RWPE1 (cell line): Measurements from ENCODE around the gene CD46.
A peak's percentile ranks its signal among the peaks of the same experiment; 100 is the strongest.

ENCODE experiments used
- CTCF ChIA-PET: fragments of 350-600 bp; sonication (Branson Sonifier 250); formaldehyde crosslinking; extraction: SDS; loops from one replicate; lab custom pipeline; 2021; lab: Yijun Ruan, JAX
- POLR2A ChIA-PET: fragments of 400-600 bp; formaldehyde crosslinking; extraction: SDS; loops from one replicate; lab custom pipeline; 2020; ENCODE audit warnings: antibody characterized with exemption; ENCODE audit not compliant: low non-redundant PET; lab: Yijun Ruan, JAX
- DNase-seq: peaks from one replicate; pipeline ENCODE4 v3.0.0; 2012; ENCODE audit warnings: low spot score
- H3K27ac ChIP-seq: fragments of 450-650 bp; 2 replicates; pipeline ENCODE4 v1.5.1; 2017
- CTCF ChIP-seq: fragments of 450-650 bp; conservative IDR thresholded peaks from 2 replicates; pipeline ENCODE4 v1.5.1; 2017; ENCODE audit warnings: low read depth, mild to moderate bottlenecking

CD46 gene

GRCh38 chr1:207753611-207754010 lies 1.8 kb downstream of the CD46 start:
- no peak for DNase-seq
- CTCF ChIA-PET: no interaction called here
- H3K27ac ChIP-seq: peak overlapping the region; percentile 94
- POLR2A ChIA-PET: no interaction called here
- no peak for TF ChIP-seq CTCF

DNA sequence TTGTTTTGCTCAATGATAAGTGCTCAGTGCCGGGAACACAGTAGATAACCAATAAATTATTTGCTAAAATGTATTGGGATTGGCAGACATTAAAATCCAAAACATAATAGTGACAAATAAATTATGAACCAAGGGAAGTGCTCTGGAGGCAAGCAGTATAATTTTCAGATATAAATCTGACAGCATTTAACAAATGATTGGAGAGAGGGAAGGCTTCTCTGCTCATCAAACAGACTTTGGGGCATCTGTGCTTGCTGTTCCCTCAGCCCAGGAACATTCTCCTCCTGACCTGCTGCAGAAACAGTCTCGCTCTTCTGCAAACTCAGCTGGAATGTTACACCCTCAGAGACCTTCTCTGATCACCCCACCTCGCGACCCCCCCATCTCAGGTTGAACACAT lies 2.2 kb downstream of the CD46 start:
- no peak for TF ChIP-seq CTCF
- no peak for DNase-seq
- ChIA-PET POLR2A (no interaction called here), CTCF (interaction anchor here (0.6 kb wide), 1 partner anchor 41 kb away, joined by 3 read pairs; no protein-coding TSS in a partner anchor)
- H3K27ac ChIP-seq: no peak overlapping the region

GRCh38 chr1:207754974-207755700 lies 3.3 kb downstream of the CD46 start:
- TF ChIP-seq CTCF: no peak
- H3K27ac ChIP-seq: no peak overlapping the region
- DNase-seq: no peak
- ChIA-PET CTCF (interaction anchor here (0.6 kb wide), 1 partner anchor 152 kb away, joined by 3 read pairs; no protein-coding TSS in a partner anchor), POLR2A (no interaction called here)

DNA sequence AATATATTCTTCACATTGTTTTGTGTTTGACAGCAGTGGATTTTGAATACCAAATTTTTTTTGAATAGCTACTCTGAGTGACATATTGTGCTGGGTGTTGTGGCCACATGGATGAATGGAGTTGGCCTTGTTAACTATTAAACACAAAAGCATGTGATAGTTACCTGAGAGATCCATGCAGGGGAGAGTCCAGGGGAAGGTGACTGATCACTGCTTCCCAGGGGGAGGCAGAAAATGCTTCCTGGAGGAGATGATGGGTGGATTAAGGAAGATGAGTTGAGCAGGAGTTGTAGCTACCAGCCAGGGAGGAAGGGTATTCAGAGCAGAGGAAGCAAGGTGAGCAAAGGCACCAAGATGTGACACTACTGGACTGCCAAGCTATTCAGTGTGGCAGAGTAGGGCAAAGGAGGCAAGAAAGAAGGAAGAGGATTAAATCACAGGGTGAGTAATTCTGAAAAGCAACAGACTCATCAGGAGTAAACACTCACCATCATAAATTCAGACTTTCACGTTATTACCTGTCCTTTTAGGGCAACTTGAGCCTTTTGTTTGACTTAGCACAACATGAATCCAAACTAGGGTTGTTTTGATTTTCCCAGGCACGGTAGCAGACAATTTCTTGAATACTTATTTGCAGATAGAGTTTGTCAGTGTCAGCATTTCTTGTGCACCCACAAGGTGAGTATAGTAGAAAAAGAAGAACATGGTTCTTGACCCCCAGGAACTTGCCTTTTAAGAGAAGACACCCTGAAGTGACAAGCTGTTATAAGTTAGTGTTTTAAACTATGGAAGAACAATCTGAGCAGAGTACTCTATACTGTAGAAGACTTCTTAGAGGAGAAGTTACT lies 4.2 kb downstream of the CD46 start:
- DNase-seq: peak; percentile 6
- POLR2A ChIA-PET: no interaction called here
- CTCF ChIA-PET: no interaction called here
- no peak overlapping the region for H3K27ac ChIP-seq
- TF ChIP-seq CTCF: no peak

GRCh38 chr1:207762622-207763021 lies 10.8 kb downstream of the CD46 start:
- CTCF ChIA-PET: interaction anchor here (0.7 kb wide), 1 partner anchor 134 kb away, joined by 4 read pairs; no protein-coding TSS in a partner anchor
- POLR2A ChIA-PET: no interaction called here
- no peak for DNase-seq
- peak overlapping the region; percentile 12; the same call in 1 of the 2 replicates for H3K27ac ChIP-seq
- no peak for TF ChIP-seq CTCF

DNA sequence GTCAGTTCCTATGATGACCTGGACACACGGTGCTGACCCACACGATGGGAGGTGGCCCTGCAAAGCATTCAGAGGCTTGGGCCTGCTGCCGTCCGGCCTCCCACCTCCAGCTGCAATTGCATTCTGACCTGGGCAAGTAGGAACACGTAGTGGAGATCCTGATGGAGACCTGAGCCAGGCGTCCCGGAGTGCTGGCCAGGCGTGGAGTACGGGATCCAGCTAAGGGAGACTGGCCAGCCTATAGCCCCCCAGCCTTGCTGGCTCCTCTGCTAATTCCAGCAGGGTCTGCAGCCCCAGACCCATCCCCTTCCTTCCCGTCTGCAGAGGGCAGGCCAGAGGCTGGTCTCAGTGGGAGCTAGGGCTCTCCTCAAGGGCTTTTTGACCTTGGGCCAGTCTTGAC lies 11.2 kb downstream of the CD46 start:
- ChIA-PET CTCF (interaction anchor here (0.7 kb wide), 1 partner anchor 134 kb away, joined by 4 read pairs; no protein-coding TSS in a partner anchor), POLR2A (no interaction called here)
- TF ChIP-seq CTCF: no peak
- no peak for DNase-seq
- H3K27ac ChIP-seq: peak overlapping the region; percentile 12; the same call in 1 of the 2 replicates
